GOT3 (cell line): ENCODE data around the gene PLEKHH1.
"Not testable (repeated sequence)": the region's sequence is repeated elsewhere in the genome, so short reads cannot be mapped to it uniquely, and the experiment has no call there.

Source experiments
- DNase-seq: peaks from one replicate; lab custom pipeline; 2025; ENCODE audit warnings: mixed read lengths; lab: John Stamatoyannopoulos, UW

The PLEKHH1 gene

GRCh38 chr14:67583711-67584644 lies 50.9 kb downstream of the PLEKHH1 start:
- no peak for DNase-seq

- no peak for DNase-seq
These were observed 51.9 kb downstream of the PLEKHH1 start for GRCh38 chr14:67584978-67585377.

- DNase-seq: no peak
These were observed 53.3 kb downstream of the PLEKHH1 start for GRCh38 chr14:67586369-67586768.

GRCh38 chr14:67589204-67589770 lies 56.2 kb downstream of the PLEKHH1 start:
- DNase-seq: no peak

- not testable (repeated sequence) for DNase-seq
These were observed 60.6 kb downstream of the PLEKHH1 start for GRCh38 chr14:67593650-67594049.

- DNase-seq: no peak
These were observed 62.3 kb downstream of the PLEKHH1 start for GRCh38 chr14:67595392-67595791.

- peak; percentile 63 for DNase-seq
These were observed 66.8 kb downstream of the PLEKHH1 start, which contains the start of gene PIGH for GRCh38 chr14:67599698-67600561. TSS of gene PIGH (minus strand) at chr14:67600268. CDS start at chr14:67600203, 65 bp downstream.

- not testable (repeated sequence) for DNase-seq
These were observed 67.5 kb downstream of the PLEKHH1 start for GRCh38 chr14:67600562-67600974.

GRCh38 chr14:67602076-67602475 lies 69.0 kb downstream of the PLEKHH1 start:
- no peak for DNase-seq

- no peak for DNase-seq
These were observed 70.0 kb downstream of the PLEKHH1 start for GRCh38 chr14:67602995-67603545.

GRCh38 chr14:67607646-67608045 lies 74.6 kb downstream of the PLEKHH1 start:
- no peak for DNase-seq

GRCh38 chr14:67609642-67610310 lies 76.7 kb downstream of the PLEKHH1 start:
- no peak for DNase-seq

- DNase-seq: no peak
These were observed 77.4 kb downstream of the PLEKHH1 start for GRCh38 chr14:67610491-67610890.

- DNase-seq: no peak
These were observed 85.5 kb downstream of the PLEKHH1 start for GRCh38 chr14:67618617-67619063.

- DNase-seq: peak; percentile 30
These were observed 86.5 kb downstream of the PLEKHH1 start, which contains the start of gene ARG2 for GRCh38 chr14:67619446-67620216. TSS of gene ARG2 (plus strand) at chr14:67619920. CDS start at chr14:67619978, 58 bp downstream.

- no peak for DNase-seq
These were observed 87.2 kb downstream of the PLEKHH1 start for GRCh38 chr14:67620217-67620785.

- no peak for DNase-seq
These were observed 89.6 kb downstream of the PLEKHH1 start for GRCh38 chr14:67622675-67623074.

GRCh38 chr14:67623114-67623513 lies 90.0 kb downstream of the PLEKHH1 start:
- DNase-seq: no peak

- not testable (repeated sequence) for DNase-seq
These were observed 93.0 kb downstream of the PLEKHH1 start for GRCh38 chr14:67626131-67626530.

GRCh38 chr14:67627519-67627918 lies 94.4 kb downstream of the PLEKHH1 start:
- no peak for DNase-seq
